ENCODE results near the gene LRRC45. TPM values are rescaled to one million over a fixed set of nuclear protein-coding genes. Genes with fewer than 3 reads are reported as not detected.

LRRC45 gene
- total RNA-seq, 1 experiment from 2014 or later = 6.1 TPM

GRCh38 chr17:81993729-81994592 lies 29.1 kb upstream of the LRRC45 start:
- DNase-seq (ENCODE audit: extremely low read depth, low read depth) = no peak

- no peak for DNase-seq (ENCODE audit: extremely low read depth, low read depth)
Measured at GRCh38 chr17:81994593-81995462, 28.3 kb upstream of the LRRC45 start.

- no peak for DNase-seq (ENCODE audit: extremely low read depth, low read depth)
Measured at GRCh38 chr17:81995463-81996231, 27.5 kb upstream of the LRRC45 start.

GRCh38 chr17:81996232-81996756 lies 26.8 kb upstream of the LRRC45 start:
- DNase-seq (ENCODE audit: extremely low read depth, low read depth) = no peak

- no peak for DNase-seq (ENCODE audit: extremely low read depth, low read depth)
Measured at GRCh38 chr17:81996757-81997441, 26.2 kb upstream of the LRRC45 start.

- DNase-seq (ENCODE audit: extremely low read depth, low read depth) = no peak
Measured at GRCh38 chr17:81998212-81998611, 24.9 kb upstream of the LRRC45 start.

GRCh38 chr17:81998691-81999438 lies 24.2 kb upstream of the LRRC45 start:
- no peak for DNase-seq (ENCODE audit: extremely low read depth, low read depth)

GRCh38 chr17:81999587-81999975 lies 23.5 kb upstream of the LRRC45 start:
- no peak for DNase-seq (ENCODE audit: extremely low read depth, low read depth)

- DNase-seq (ENCODE audit: extremely low read depth, low read depth) = no peak
Measured at GRCh38 chr17:81999976-82000802, 22.9 kb upstream of the LRRC45 start.

GRCh38 chr17:82000803-82001570 lies 22.1 kb upstream of the LRRC45 start:
- DNase-seq (ENCODE audit: extremely low read depth, low read depth) = no peak

- DNase-seq (ENCODE audit: extremely low read depth, low read depth) = no peak
Measured at GRCh38 chr17:82001571-82002056, 21.5 kb upstream of the LRRC45 start.

- DNase-seq (ENCODE audit: extremely low read depth, low read depth) = peak; percentile 52
Measured at GRCh38 chr17:82003411-82004381, 19.4 kb upstream of the LRRC45 start.

GRCh38 chr17:82004517-82005455 lies 18.3 kb upstream of the LRRC45 start:
- DNase-seq (ENCODE audit: extremely low read depth, low read depth) = no peak

- DNase-seq (ENCODE audit: extremely low read depth, low read depth) = no peak
Measured at GRCh38 chr17:82005701-82006348, 17.3 kb upstream of the LRRC45 start.
